GM12878 (cell line): ENCODE measurements around the gene PTPRN2. TPM values are rescaled to one million over a fixed set of nuclear protein-coding genes. Genes with fewer than 3 reads are reported as not detected.

Source experiments
- ATAC-seq: fragments of 200-7000 bp; cut with Tn5 transposase; 3 replicates; pipeline ENCODE4 v1.9.1; 2020; ENCODE audit warnings: mild to moderate bottlenecking, moderate library complexity
- BruUV-seq: library from RNA; stranded (reverse); fragments of 400-500 nt; replicated peaks from 2 replicates; lab custom pipeline; 2021; lab: Mats Ljungman, UMichigan
- CTCF ChIA-PET: fragments of 300-600 bp; sonication (Branson Sonifier 250); formaldehyde crosslinking; extraction: SDS; loops from one replicate; lab custom pipeline; 2021; ENCODE audit warnings: inconsistent platforms; lab: Yijun Ruan, JAX
- POLR2A ChIA-PET: fragments of 350-600 bp; formaldehyde crosslinking; extraction: SDS; loops from one replicate; lab custom pipeline; 2021; ENCODE audit warnings: inconsistent platforms; lab: Charles Lee
- RAD21 ChIA-PET: fragments of 300-600 bp; sonication (Branson Sonifier 250); formaldehyde crosslinking; loops from one replicate; lab custom pipeline; 2023; ENCODE audit warnings: antibody characterized with exemption; ENCODE audit not compliant: unreplicated experiment; lab: Charles Lee
- SMC1A ChIA-PET: fragments of 300-600 bp; sonication (Branson Sonifier 250); formaldehyde crosslinking; loops from one replicate; lab custom pipeline; 2023; ENCODE audit not compliant: unreplicated experiment, uncharacterized antibody; lab: Charles Lee
- DNase-seq: peaks from one replicate; pipeline ENCODE4 v3.0.0-alpha.2; 2011; ENCODE audit warnings: low read depth, low spot score
- FAIRE-seq: peaks from 3 replicates; lab custom pipeline; 2011; peaks lifted over from hg19 to GRCh38; lab: Jason Lieb, UNC
- H2AFZ ChIP-seq: 2 replicates; pipeline ENCODE4 v1.6.0; 2011; ENCODE audit warnings: low read depth, low read length, control low read depth; ENCODE audit not compliant: control insufficient read depth
- H3K27ac ChIP-seq: 2 replicates; pipeline ENCODE4 v1.5.1; 2011; ENCODE audit warnings: control low read depth; ENCODE audit not compliant: control insufficient read depth, insufficient read depth
- H3K27me3 ChIP-seq, 2 experiments: replicated peaks in 1 of 2; 2 replicates each; pipeline versions ENCODE4 v1.6.0 to v1.6.1; 2011; ENCODE audit warnings: low read length in 1 of 2; ENCODE audit not compliant: control insufficient read depth in 2 of 2, insufficient read depth in 2 of 2
- H3K36me3 ChIP-seq, 2 experiments: 2 replicates each; pipeline ENCODE4 v1.5.1; 2011; ENCODE audit warnings: low read length in 1 of 2; ENCODE audit not compliant: control insufficient read depth in 2 of 2, insufficient read depth in 2 of 2
- H3K4me1 ChIP-seq: 2 replicates; pipeline ENCODE4 v1.6.1; 2011; ENCODE audit warnings: mild to moderate bottlenecking, low read length, moderate library complexity, mixed read lengths; ENCODE audit not compliant: control insufficient read depth, insufficient read depth
- H3K4me2 ChIP-seq: 2 replicates; pipeline ENCODE4 v1.6.0; 2011; ENCODE audit warnings: control low read depth; ENCODE audit not compliant: control insufficient read depth, insufficient read depth
- H3K4me3 ChIP-seq: fragments of 200-600 bp; sonication (generic); 2 replicates; pipeline ENCODE4 v1.5.1; 2016
- H3K79me2 ChIP-seq: 2 replicates; pipeline ENCODE4 v1.6.0; 2011; ENCODE audit warnings: low read length; ENCODE audit not compliant: control insufficient read depth, insufficient read depth
- H3K9ac ChIP-seq: 2 replicates; pipeline ENCODE4 v1.8.0; 2011; ENCODE audit warnings: low read length, control low read depth, mixed read lengths; ENCODE audit not compliant: control insufficient read depth, insufficient read depth
- H3K9me3 ChIP-seq: replicated peaks from 3 replicates; pipeline ENCODE4 v1.5.1; 2011; ENCODE audit warnings: mild to moderate bottlenecking, low read length; ENCODE audit not compliant: control insufficient read depth, insufficient read depth
- H4K20me1 ChIP-seq: 2 replicates; pipeline ENCODE4 v1.6.0; 2011; ENCODE audit not compliant: control insufficient read depth, insufficient read depth
- BRCA1 ChIP-seq: IDR thresholded peaks from 2 replicates; pipeline ENCODE4 v1.6.1; 2011; ENCODE audit warnings: low read depth, low read length, improper control_type of control experiment
- CBFB ChIP-seq: IDR thresholded peaks from 2 replicates; pipeline ENCODE4 v1.6.1; 2016; ENCODE audit warnings: antibody characterized with exemption, low read depth
- GATAD2B ChIP-seq: fragments of 450-650 bp; conservative IDR thresholded peaks from 2 replicates; pipeline ENCODE4 v1.6.1; 2017; ENCODE audit warnings: low read depth, mild to moderate bottlenecking, moderate library complexity
- HDAC2 ChIP-seq: fragments of 200-600 bp; sonication (generic); IDR thresholded peaks from 2 replicates; pipeline ENCODE4 v1.6.1; 2017
- HDAC6 ChIP-seq: fragments of 200-600 bp; sonication (generic); IDR thresholded peaks from one replicate; pipeline ENCODE4 v1.8.0; 2017; ENCODE audit warnings: antibody characterized with exemption; ENCODE audit not compliant: unreplicated experiment
- HDGF ChIP-seq: fragments of 450-650 bp; IDR thresholded peaks from 2 replicates; pipeline ENCODE4 v1.6.1; 2016; ENCODE audit warnings: antibody characterized with exemption
- IKZF2 ChIP-seq, 2 experiments: fragments of 450-650 bp; IDR thresholded peaks; 2 replicates each; pipeline ENCODE4 v1.6.1; 2017; ENCODE audit warnings: mild to moderate bottlenecking in 2 of 2, moderate library complexity in 2 of 2
- KAT2A ChIP-seq: conservative IDR thresholded peaks from 2 replicates; pipeline ENCODE4 v1.6.1; 2011; ENCODE audit warnings: low read depth, low read length; ENCODE audit not compliant: control insufficient read depth
- NFXL1 ChIP-seq: fragments of 450-650 bp; IDR thresholded peaks from 2 replicates; pipeline ENCODE4 v1.6.1; 2017; ENCODE audit warnings: antibody characterized with exemption, mild to moderate bottlenecking, borderline replicate concordance
- POU2F2 ChIP-seq: IDR thresholded peaks from 3 replicates; pipeline ENCODE4 v1.6.1; 2011; ENCODE audit warnings: low read depth, mild to moderate bottlenecking, low read length, borderline replicate concordance
- RCOR1 ChIP-seq: conservative IDR thresholded peaks from 2 replicates; pipeline ENCODE4 v1.6.1; 2012; ENCODE audit warnings: low read depth, low read length, improper control_type of control experiment
- SMC3 ChIP-seq: IDR thresholded peaks from 2 replicates; pipeline ENCODE4 v1.6.1; 2011; ENCODE audit warnings: low read length, improper control_type of control experiment, borderline replicate concordance
- TCF12 ChIP-seq: IDR thresholded peaks from 2 replicates; pipeline ENCODE4 v1.6.1; 2011; ENCODE audit warnings: low read depth, mild to moderate bottlenecking, low read length
- WGBS: methylation state at CpG from one replicate; pipeline ENCODE4 v1.1.6; 2016; ENCODE audit warnings: low lambda C conversion rate; ENCODE audit not compliant: insufficient replicate concordance, insufficient coverage; ENCODE audit errors: missing lambda C conversion rate; 5-methylcytosine and 5-hydroxymethylcytosine counted together
- in situ Hi-C: fragments of 300-500 bp; cut with MboI; formaldehyde crosslinking; loops from 9 replicates; pipeline ENCODE4 v1.14.3; 2018; ENCODE audit warnings: mixed read lengths
- intact Hi-C: fragments of 100-400 bp; cut with micrococcal nuclease; formaldehyde crosslinking; loops from one replicate; pipeline ENCODE4 v1.14.2; 2022; ENCODE audit not compliant: unreplicated experiment
- polyA plus RNA-seq, 11 experiments: library from polyadenylated mRNA; depleted of rRNA in 4 of 11; unstranded in 6 of 11; stranded (reverse) in 5 of 11; fragments of >200 nt; fragmentation: Nextera tagmentation in 4 of 11; fragmentation: Illumina TruSeq in 1 of 11; extraction: Ambion mirVana in 4 of 11; extraction: Trizol in 1 of 11; gene quantifications; 1 replicate in 1 of 11; 2 replicates in 10 of 11; pipeline versions ENCODE4 v1.2.1 to v1.2.3, GENCODE V29; 2011 to 2016; ENCODE audit warnings: inconsistent platforms in 2 of 11, missing spikeins in 2 of 11, low read depth in 1 of 11
- total RNA-seq, 4 experiments: library from RNA; depleted of rRNA in 3 of 4; stranded (reverse); fragments of >200 nt in 3 of 4; fragmentation: Illumina TruSeq in 1 of 4; extraction: Trizol in 1 of 4; gene quantifications; 2 replicates each; pipeline versions ENCODE4 v1.2.1 to v1.2.3, GENCODE V29; 2013 to 2021
- TF ChIP-seq, protein P1 (sequence below): fragments of 450-650 bp; formaldehyde crosslinking; IDR thresholded peaks from 2 replicates; pipeline ENCODE4 v1.4.0; 2022; ENCODE audit warnings: mild to moderate bottlenecking, moderate library complexity
- TF ChIP-seq, protein P2 (sequence below): fragments of 150-350 bp; IDR thresholded peaks from 2 replicates; pipeline ENCODE4 v1.6.1; 2016; ENCODE audit warnings: low read depth, low read length
- TF ChIP-seq, protein P3 (sequence below): fragments of 450-650 bp; IDR thresholded peaks from 2 replicates; pipeline ENCODE4 v1.6.1; 2017; ENCODE audit warnings: antibody characterized with exemption, mild to moderate bottlenecking, moderate library complexity

PTPRN2 gene
- total and polyA plus RNA-seq, 10 of the 15 experiments (the other 5 are each of a cell fraction or from before 2014, with no cell fraction given), result 5.4 TPM; not detected in 9

DNA sequence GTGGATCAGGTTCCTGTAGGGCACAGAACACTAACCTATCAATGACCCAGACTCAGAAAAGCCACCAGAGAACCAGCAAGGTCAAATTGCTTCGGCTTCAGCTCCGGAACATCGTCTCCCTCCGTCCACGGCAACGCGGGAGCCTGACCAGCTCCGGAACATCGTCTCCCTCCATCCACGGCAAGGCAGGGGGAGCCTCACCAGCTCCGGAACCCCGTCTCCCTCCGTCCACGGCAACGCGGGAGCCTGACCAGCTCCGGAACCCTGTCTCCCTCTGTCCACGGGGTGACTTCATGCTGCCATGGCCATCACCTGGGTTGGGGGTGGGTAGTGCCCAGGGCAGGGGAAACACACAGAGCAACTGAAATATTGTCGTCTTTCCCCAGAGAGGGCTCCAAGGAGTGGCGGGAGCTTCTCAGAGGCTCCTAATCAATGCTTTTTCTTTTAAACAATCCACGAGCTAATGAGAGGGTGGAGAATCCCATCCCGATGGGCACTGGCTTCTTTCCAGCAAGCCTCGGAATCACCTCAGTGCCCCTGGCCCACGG, 847.3 kb downstream of the PTPRN2 start:
- intact Hi-C loops (no loop called here), in situ Hi-C loops (no loop called here)
- Histone ChIP-seq H3K36me3 (no peaks in the 10 kb centered on the region), H3K27me3 (no peaks in the 10 kb centered on the region), H3K4me1 (no peaks in the 10 kb centered on the region), H2AFZ (no peak overlapping the region), H3K4me2 (no peak overlapping the region), H3K79me2 (no peaks in the 10 kb centered on the region), H3K9me3 (no peaks in the 10 kb centered on the region; the same call in 2 of the 3 replicates), H4K20me1 (no peaks in the 10 kb centered on the region), H3K27ac (no peak overlapping the region), H3K4me3 (no peak overlapping the region), H3K9ac (no peak overlapping the region)
- POLR2A ChIA-PET, result no interaction called here
- no peak for FAIRE-seq
- SMC1A ChIA-PET, result no interaction called here
- DNase-seq, result no peak
- no peak for ATAC-seq
- RAD21 ChIA-PET, result no interaction called here
- CTCF ChIA-PET, result no interaction called here
- BruUV-seq, result no TSS peak
- WGBS, result 56% methylated on average over 24 of the region's 24 CpGs
- TF ChIP-seq GATAD2B (no peak), IKZF2 (IDR thresholded peaks at IDR 0.05) (no peak), POU2F2 (no peak), CBFB (no peak), NFXL1 (no peak), TCF12 (no peak), HDGF (no peak), HDAC2 (no peak), HDAC6 (no peak), KAT2A (no peak), RCOR1 (no peak), BRCA1 (no peak), SMC3 (no peak)
- TF ChIP-seq, protein P1, sequence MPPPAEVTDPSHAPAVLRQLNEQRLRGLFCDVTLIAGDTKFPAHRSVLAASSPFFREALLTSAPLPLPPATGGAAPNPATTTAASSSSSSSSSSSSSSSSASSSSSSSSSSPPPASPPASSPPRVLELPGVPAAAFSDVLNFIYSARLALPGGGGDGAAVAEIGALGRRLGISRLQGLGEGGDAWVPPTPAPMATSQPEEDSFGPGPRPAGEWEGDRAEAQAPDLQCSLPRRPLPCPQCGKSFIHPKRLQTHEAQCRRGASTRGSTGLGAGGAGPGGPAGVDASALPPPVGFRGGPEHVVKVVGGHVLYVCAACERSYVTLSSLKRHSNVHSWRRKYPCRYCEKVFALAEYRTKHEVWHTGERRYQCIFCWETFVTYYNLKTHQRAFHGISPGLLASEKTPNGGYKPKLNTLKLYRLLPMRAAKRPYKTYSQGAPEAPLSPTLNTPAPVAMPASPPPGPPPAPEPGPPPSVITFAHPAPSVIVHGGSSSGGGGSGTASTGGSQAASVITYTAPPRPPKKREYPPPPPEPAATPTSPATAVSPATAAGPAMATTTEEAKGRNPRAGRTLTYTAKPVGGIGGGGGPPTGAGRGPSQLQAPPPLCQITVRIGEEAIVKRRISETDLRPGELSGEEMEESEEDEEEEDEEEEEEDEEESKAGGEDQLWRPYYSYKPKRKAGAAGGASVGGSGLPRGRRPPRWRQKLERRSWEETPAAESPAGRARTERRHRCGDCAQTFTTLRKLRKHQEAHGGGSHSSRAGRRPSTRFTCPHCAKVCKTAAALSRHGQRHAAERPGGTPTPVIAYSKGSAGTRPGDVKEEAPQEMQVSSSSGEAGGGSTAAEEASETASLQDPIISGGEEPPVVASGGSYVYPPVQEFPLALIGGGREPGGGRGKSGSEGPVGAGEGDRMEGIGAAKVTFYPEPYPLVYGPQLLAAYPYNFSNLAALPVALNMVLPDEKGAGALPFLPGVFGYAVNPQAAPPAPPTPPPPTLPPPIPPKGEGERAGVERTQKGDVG (CRISPR knock-in tag), result no peak
- TF ChIP-seq, protein P2, sequence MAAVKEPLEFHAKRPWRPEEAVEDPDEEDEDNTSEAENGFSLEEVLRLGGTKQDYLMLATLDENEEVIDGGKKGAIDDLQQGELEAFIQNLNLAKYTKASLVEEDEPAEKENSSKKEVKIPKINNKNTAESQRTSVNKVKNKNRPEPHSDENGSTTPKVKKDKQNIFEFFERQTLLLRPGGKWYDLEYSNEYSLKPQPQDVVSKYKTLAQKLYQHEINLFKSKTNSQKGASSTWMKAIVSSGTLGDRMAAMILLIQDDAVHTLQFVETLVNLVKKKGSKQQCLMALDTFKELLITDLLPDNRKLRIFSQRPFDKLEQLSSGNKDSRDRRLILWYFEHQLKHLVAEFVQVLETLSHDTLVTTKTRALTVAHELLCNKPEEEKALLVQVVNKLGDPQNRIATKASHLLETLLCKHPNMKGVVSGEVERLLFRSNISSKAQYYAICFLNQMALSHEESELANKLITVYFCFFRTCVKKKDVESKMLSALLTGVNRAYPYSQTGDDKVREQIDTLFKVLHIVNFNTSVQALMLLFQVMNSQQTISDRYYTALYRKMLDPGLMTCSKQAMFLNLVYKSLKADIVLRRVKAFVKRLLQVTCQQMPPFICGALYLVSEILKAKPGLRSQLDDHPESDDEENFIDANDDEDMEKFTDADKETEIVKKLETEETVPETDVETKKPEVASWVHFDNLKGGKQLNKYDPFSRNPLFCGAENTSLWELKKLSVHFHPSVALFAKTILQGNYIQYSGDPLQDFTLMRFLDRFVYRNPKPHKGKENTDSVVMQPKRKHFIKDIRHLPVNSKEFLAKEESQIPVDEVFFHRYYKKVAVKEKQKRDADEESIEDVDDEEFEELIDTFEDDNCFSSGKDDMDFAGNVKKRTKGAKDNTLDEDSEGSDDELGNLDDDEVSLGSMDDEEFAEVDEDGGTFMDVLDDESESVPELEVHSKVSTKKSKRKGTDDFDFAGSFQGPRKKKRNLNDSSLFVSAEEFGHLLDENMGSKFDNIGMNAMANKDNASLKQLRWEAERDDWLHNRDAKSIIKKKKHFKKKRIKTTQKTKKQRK, result no peak
- TF ChIP-seq, protein P3, sequence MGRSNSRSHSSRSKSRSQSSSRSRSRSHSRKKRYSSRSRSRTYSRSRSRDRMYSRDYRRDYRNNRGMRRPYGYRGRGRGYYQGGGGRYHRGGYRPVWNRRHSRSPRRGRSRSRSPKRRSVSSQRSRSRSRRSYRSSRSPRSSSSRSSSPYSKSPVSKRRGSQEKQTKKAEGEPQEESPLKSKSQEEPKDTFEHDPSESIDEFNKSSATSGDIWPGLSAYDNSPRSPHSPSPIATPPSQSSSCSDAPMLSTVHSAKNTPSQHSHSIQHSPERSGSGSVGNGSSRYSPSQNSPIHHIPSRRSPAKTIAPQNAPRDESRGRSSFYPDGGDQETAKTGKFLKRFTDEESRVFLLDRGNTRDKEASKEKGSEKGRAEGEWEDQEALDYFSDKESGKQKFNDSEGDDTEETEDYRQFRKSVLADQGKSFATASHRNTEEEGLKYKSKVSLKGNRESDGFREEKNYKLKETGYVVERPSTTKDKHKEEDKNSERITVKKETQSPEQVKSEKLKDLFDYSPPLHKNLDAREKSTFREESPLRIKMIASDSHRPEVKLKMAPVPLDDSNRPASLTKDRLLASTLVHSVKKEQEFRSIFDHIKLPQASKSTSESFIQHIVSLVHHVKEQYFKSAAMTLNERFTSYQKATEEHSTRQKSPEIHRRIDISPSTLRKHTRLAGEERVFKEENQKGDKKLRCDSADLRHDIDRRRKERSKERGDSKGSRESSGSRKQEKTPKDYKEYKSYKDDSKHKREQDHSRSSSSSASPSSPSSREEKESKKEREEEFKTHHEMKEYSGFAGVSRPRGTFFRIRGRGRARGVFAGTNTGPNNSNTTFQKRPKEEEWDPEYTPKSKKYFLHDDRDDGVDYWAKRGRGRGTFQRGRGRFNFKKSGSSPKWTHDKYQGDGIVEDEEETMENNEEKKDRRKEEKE, result no peak
